Thyroid gland (tissue), 4 donors: Measurements from ENCODE around the gene MRPS23. TPM values are rescaled to one million over a fixed set of nuclear protein-coding genes. Genes with fewer than 3 reads are reported as not detected.

Experiments
- DNase-seq, 2 donors: peaks; one replicate each; pipeline ENCODE4 v3.0.0-alpha.2; 2019
- H3K27ac ChIP-seq, 3 donors: fragments of 200-600 bp; sonication (generic); 1 replicate in 2 of 3; 2 replicates in 1 of 3; pipeline ENCODE4 v1.5.1; 2016 to 2019; ENCODE audit warnings: mild to moderate bottlenecking in 1 of 3, moderate library complexity in 1 of 3
- H3K27me3 ChIP-seq: fragments of 200-600 bp; sonication (generic); one replicate; pipeline ENCODE4 v1.5.1; 2019
- H3K36me3 ChIP-seq, 2 donors: fragments of 200-600 bp; sonication (generic); one replicate each; pipeline ENCODE4 v1.5.1; 2016 to 2019
- H3K4me1 ChIP-seq, 2 donors: fragments of 200-600 bp; sonication (generic); one replicate each; pipeline ENCODE4 v1.5.1; 2017 to 2019
- H3K4me3 ChIP-seq, 3 donors: fragments of 200-600 bp; sonication (generic); replicated peaks in 1 of 3; 1 replicate in 2 of 3; 2 replicates in 1 of 3; pipeline ENCODE4 v1.5.1; 2016; ENCODE audit warnings: mild to moderate bottlenecking in 1 of 3
- H3K9me3 ChIP-seq: fragments of 200-600 bp; sonication (generic); one replicate; pipeline ENCODE4 v1.5.1; 2017
- POLR2A ChIP-seq, 2 donors: fragments of 450-650 bp; IDR thresholded peaks; one replicate each; pipeline ENCODE4 v1.6.1; 2017; ENCODE audit warnings: antibody characterized with exemption in 2 of 2, mild to moderate bottlenecking in 2 of 2, moderate library complexity in 1 of 2
- WGBS, 2 donors: methylation state at CpG; one replicate each; pipeline ENCODE4 v1.1.5; 2017; 5-methylcytosine and 5-hydroxymethylcytosine counted together
- intact Hi-C: fragments of 100-400 bp; cut with DNase I; formaldehyde crosslinking; loops from one replicate; pipeline ENCODE4 v1.15.1; 2023
- total RNA-seq, 4 donors: library from RNA; depleted of rRNA; stranded (reverse); fragments of >200 nt; gene quantifications; one replicate each; pipeline ENCODE4 v1.2.3, GENCODE V29; 2016
- TF ChIP-seq, protein P1 (sequence below), 6 experiments: fragments of 200-600 bp in 3 of 6; fragments of 450-650 bp in 3 of 6; sonication (generic) in 3 of 6; IDR thresholded peaks; one replicate each; pipeline ENCODE4 v1.5.1; 2016 to 2019; ENCODE audit warnings: antibody characterized with exemption in 6 of 6, mild to moderate bottlenecking in 2 of 6, inconsistent platforms in 1 of 6, moderate library complexity in 1 of 6

MRPS23 gene
- total RNA-seq, 4 donors from 2014 or later, result 23.6 to 44.3 (median 34.8) TPM

DNA sequence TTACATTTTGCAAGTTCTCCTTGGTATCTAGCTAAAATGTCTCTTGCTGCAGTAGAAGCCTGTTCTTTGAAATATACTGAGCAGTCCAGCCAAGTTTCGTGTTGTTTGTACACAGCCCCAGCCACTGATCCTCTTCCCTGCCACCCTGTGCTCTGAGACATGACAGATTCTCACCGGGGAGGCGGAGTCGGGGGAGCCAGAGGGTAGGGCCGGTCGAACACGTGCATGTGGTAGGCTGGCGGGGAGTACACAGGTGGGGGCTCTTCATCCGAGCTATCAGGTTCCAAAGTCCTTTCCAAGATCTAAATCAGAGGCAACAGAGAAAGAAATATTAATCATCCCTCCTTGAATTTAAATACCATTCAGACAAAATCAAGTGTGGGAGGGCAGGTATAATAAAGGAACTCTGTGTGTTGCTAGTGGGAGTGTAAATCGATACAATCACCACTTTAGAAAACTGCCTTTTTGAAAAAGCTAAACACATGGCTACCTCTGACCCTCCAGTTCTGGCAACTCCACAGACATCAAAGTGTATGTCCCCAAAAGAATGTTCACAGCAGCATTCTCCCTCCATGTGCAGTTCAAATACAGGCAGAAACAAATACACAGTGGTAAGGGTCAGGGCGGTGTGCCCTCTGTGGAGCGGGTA is 29.7 kb upstream of the MRPS23 start:
- H3K27ac ChIP-seq, result no peak overlapping the region
- H3K4me1 ChIP-seq, result peaks cover 12 to 29% of the 10 kb centered on the region in 2 donors
- H3K4me3 ChIP-seq, result no peak overlapping the region
- no peaks in the 10 kb centered on the region for H3K27me3 ChIP-seq
- no peak for TF ChIP-seq POLR2A (IDR thresholded peaks at IDR 0.05)
- TF ChIP-seq, protein P1, sequence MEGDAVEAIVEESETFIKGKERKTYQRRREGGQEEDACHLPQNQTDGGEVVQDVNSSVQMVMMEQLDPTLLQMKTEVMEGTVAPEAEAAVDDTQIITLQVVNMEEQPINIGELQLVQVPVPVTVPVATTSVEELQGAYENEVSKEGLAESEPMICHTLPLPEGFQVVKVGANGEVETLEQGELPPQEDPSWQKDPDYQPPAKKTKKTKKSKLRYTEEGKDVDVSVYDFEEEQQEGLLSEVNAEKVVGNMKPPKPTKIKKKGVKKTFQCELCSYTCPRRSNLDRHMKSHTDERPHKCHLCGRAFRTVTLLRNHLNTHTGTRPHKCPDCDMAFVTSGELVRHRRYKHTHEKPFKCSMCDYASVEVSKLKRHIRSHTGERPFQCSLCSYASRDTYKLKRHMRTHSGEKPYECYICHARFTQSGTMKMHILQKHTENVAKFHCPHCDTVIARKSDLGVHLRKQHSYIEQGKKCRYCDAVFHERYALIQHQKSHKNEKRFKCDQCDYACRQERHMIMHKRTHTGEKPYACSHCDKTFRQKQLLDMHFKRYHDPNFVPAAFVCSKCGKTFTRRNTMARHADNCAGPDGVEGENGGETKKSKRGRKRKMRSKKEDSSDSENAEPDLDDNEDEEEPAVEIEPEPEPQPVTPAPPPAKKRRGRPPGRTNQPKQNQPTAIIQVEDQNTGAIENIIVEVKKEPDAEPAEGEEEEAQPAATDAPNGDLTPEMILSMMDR (IDR thresholded peaks at IDR 0.05), result no peak
- no peaks in the 10 kb centered on the region for H3K9me3 ChIP-seq
- intact Hi-C loops, result no loop called here
- peak in 1 of 2 donors; percentile 41 for DNase-seq
- 67 to 75% methylated on average over 12 of the region's 12 CpGs for WGBS, 2 donors
- H3K36me3 ChIP-seq, result peaks cover 0 to 6% of the 10 kb centered on the region in 2 donors

DNA sequence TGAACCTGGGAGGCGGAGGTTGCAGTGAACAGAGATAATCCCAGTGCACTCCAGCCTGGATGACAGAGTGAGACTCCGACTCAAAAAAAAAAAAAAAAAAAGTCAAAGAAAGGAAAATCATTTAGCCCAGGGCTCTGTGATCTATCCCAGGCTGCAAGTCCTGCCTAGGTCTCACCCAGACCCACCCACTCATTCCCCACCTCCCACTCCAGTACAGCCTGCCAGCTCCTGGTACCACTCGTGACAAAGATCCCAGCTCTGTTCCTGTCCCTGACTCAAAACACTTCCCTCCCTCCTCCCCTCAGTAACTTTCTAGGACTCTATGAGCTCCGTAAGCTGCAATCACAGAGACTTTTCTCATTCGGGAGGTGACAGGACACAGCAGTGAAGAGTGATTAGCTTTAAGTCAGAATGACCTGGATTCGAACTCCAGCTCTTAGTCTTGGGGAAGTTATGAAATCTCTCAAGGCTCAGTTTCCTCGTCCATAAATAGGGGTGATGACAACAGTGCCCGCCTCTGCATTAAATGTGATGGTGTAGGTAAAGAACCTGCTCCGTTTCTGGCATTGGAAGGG is 28.0 kb upstream of the MRPS23 start:
- Histone ChIP-seq H3K4me1 (peaks cover 16 to 45% of the 10 kb centered on the region in 2 donors), H3K9me3 (no peaks in the 10 kb centered on the region), H3K36me3 (peaks cover 0 to 6% of the 10 kb centered on the region in 2 donors), H3K27me3 (no peaks in the 10 kb centered on the region), H3K27ac (no peak overlapping the region), H3K4me3 (no peak overlapping the region)
- intact Hi-C loops, result no loop called here
- TF ChIP-seq, protein P1 (IDR thresholded peaks at IDR 0.05), result no peak
- TF ChIP-seq POLR2A (IDR thresholded peaks at IDR 0.05), result no peak
- no peak for DNase-seq
- WGBS, 2 donors, result 75 to 84% methylated on average over 9 of the region's 9 CpGs

DNA sequence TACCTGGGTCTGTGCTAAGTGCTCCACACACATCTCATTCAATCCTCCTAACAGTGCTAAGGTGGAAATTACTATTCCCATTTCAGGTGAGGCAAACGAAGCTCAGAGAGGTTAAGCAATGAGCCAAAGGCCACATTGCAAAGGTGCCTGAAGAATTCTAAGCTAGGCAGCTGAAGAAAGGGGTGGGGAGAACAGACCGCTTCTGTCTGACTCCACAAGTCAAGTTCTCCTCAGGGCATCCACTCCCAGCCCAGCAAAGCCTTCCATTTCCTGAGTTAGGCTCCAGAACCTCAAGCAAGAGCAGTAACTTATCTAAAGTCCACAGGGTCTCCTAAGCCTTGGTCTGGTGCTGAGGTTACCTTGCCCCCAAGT is 27.0 kb upstream of the MRPS23 start:
- 85 to 93% methylated on average over 2 of the region's 2 CpGs for WGBS, 2 donors
- no peaks in the 10 kb centered on the region for H3K9me3 ChIP-seq
- no peak overlapping the region for H3K27ac ChIP-seq
- peaks cover 13 to 41% of the 10 kb centered on the region in 2 donors for H3K4me1 ChIP-seq
- no peak overlapping the region for H3K4me3 ChIP-seq
- no peaks in the 10 kb centered on the region for H3K27me3 ChIP-seq
- TF ChIP-seq, protein P1 (IDR thresholded peaks at IDR 0.05), result no peak
- TF ChIP-seq POLR2A (IDR thresholded peaks at IDR 0.05), result no peak
- H3K36me3 ChIP-seq, result peaks cover 4 to 14% of the 10 kb centered on the region in 2 donors
- DNase-seq, result no peak
- intact Hi-C loops, result no loop called here

DNA sequence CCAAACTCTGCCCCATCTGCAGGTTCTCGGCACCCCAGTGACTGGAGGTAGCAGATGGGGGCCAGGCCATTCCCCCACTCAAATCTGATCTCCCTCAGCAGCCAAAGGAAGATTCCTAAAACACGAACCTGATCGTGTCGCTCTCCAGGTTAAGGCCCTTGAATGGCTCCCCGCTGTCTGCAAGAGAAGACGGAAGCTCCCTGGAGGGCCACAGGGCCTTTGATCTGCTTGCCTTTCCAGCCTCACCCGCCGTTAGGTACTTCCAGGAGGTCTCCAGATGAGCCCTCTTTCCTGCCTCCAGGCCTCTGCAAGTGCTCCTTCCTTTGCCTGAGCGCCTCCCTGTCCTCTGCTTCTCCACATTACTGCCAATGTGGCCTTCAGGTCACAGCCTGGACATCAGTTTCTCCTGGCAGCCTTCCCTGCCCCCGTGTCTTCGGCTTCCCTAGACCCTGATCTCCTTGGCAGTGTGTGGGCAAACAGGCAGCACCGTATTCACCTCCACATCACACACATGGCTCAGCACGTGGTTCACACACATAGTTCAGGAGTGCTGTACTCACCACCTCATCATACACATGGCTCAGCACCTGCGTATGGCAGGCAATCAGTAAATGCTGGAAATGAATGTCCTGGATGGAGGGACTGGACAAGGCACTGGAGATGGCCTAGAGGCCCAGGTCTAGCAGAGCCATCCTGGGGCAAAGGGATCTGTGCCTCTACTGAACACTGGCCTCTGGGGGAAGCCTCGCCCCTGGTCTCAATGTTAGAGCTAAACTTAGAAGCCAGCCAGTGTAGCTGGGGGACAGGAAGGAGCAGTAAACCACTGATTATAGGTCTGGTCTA is 26.4 kb upstream of the MRPS23 start:
- H3K9me3 ChIP-seq, result no peaks in the 10 kb centered on the region
- peaks cover 13 to 35% of the 10 kb centered on the region in 2 donors for H3K4me1 ChIP-seq
- WGBS, 2 donors, result 90 to 96% methylated on average over 14 of the region's 15 CpGs
- no peaks in the 10 kb centered on the region for H3K27me3 ChIP-seq
- H3K27ac ChIP-seq, result peak overlapping the region in 2 of 3 donors; percentile 59 to 74
- intact Hi-C loops, result no loop called here
- no peak for TF ChIP-seq POLR2A (IDR thresholded peaks at IDR 0.05)
- TF ChIP-seq, protein P1 (IDR thresholded peaks at IDR 0.05), result no peak
- no peak overlapping the region for H3K4me3 ChIP-seq
- DNase-seq, result no peak
- peaks cover 6 to 15% of the 10 kb centered on the region in 2 donors for H3K36me3 ChIP-seq
